Superior temporal gyrus (tissue), 1 donor: Measurements from ENCODE around the gene LOX.

Experiments
- DNase-seq: peaks from one replicate; pipeline ENCODE4 v3.0.0-alpha.2; 2016; ENCODE audit errors: extremely low spot score

Gene LOX

GRCh38 chr5:122053181-122054109, 24.6 kb downstream of the LOX start:
- DNase-seq: no peak

- DNase-seq: no peak
Observed at GRCh38 chr5:122051569-122051968, 26.5 kb downstream of the LOX start.

- no peak for DNase-seq
Observed at GRCh38 chr5:122050959-122051358, 27.1 kb downstream of the LOX start.

GRCh38 chr5:122040636-122041302, 37.3 kb downstream of the LOX start:
- DNase-seq: no peak

GRCh38 chr5:122036326-122036725, 41.7 kb downstream of the LOX start:
- DNase-seq: no peak

GRCh38 chr5:122035913-122036312, 42.1 kb downstream of the LOX start:
- no peak for DNase-seq

- no peak for DNase-seq
Observed at GRCh38 chr5:122031836-122032235, 46.2 kb downstream of the LOX start.

- DNase-seq: no peak
Observed at GRCh38 chr5:122030251-122030650, 47.8 kb downstream of the LOX start.

GRCh38 chr5:122029818-122030217, 48.2 kb downstream of the LOX start:
- DNase-seq: no peak

GRCh38 chr5:122022966-122023365, 55.1 kb downstream of the LOX start:
- no peak for DNase-seq

GRCh38 chr5:122019919-122020590, 58.0 kb downstream of the LOX start:
- DNase-seq: no peak

GRCh38 chr5:122015471-122015870, 62.6 kb downstream of the LOX start:
- no peak for DNase-seq

GRCh38 chr5:122014236-122014935, 63.7 kb downstream of the LOX start:
- no peak for DNase-seq
